ENCODE results near the gene TBATA.
"Not testable (repeated sequence)": the region's sequence is repeated elsewhere in the genome, so short reads cannot be mapped to it uniquely, and the experiment has no call there.

TBATA gene

DNA sequence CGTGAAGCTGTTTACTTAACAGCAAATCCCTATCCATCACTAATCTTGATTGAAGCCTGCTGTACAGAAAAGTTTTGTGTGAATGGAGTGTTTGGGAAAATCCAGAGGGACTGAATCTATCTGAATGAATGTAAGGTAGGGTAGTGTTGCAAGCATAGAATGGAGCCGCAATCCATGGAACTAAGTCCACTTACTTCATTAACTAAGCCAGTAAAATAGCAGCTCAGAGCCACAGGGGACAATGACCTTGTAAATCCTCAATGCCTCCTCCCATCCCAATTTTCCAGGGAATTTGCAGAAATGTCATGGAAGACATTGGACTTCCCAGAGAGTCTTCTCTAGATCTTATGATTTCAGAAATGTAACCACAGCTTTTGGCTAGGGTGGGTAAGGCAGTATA lies 15.2 kb downstream of the TBATA start:
- POLR2A ChIA-PET: no interaction called here
- no peaks in the 10 kb centered on the region for H3K9me3 ChIP-seq (ENCODE audit: control insufficient read depth, insufficient read depth, low read depth, low read length)
- no peak overlapping the region for H3K4me3 ChIP-seq (ENCODE audit: low read depth, low read length)
- H3K27ac ChIP-seq (ENCODE audit: extremely low read depth, low read depth, low read length): no peak overlapping the region
- no peaks in the 10 kb centered on the region for H3K4me1 ChIP-seq (ENCODE audit: control insufficient read depth, insufficient read depth, low read length)
- TF ChIP-seq ZNF561 (tag by site-specific recombination; IDR thresholded peaks at IDR 0.05; ENCODE audit: borderline replicate concordance): no peak
- no peak for TF ChIP-seq ZNF707 (tag by site-specific recombination; IDR thresholded peaks at IDR 0.05)
- no peak for TF ChIP-seq GLIS2 (tag by site-specific recombination; IDR thresholded peaks at IDR 0.05)
- no peak for TF ChIP-seq TRIM28 (IDR thresholded peaks at IDR 0.05; ENCODE audit: borderline replicate concordance, low read length)
- TF ChIP-seq SP2 (tag by site-specific recombination; IDR thresholded peaks at IDR 0.05): no peak
- TF ChIP-seq, protein P1, sequence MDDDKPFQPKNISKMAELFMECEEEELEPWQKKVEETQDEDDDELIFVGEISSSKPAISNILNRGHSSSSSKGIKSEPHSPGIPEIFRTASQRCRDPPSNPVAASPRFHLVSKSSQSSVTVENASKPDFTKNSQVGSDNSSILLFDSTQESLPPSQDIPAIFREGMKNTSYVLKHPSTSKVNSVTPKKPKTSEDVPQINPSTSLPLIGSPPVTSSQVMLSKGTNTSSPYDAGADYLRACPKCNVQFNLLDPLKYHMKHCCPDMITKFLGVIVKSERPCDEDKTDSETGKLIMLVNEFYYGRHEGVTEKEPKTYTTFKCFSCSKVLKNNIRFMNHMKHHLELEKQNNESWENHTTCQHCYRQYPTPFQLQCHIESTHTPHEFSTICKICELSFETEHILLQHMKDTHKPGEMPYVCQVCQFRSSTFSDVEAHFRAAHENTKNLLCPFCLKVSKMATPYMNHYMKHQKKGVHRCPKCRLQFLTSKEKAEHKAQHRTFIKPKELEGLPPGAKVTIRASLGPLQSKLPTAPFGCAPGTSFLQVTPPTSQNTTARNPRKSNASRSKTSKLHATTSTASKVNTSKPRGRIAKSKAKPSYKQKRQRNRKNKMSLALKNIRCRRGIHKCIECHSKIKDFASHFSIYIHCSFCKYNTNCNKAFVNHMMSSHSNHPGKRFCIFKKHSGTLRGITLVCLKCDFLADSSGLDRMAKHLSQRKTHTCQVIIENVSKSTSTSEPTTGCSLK (tag by site-specific recombination; IDR thresholded peaks at IDR 0.05): no peak
- TF ChIP-seq ZEB2 (tag by site-specific recombination; IDR thresholded peaks at IDR 0.05): no peak
- TF ChIP-seq SCRT1 (tag by site-specific recombination; IDR thresholded peaks at IDR 0.05; ENCODE audit: borderline replicate concordance): no peak
- TF ChIP-seq ZNF677 (tag by site-specific recombination; IDR thresholded peaks at IDR 0.05): no peak
- TF ChIP-seq ZNF791 (tag by site-specific recombination; IDR thresholded peaks at IDR 0.05): no peak
- TF ChIP-seq ZNF549 (tag by site-specific recombination; IDR thresholded peaks at IDR 0.05): no peak
- H3K36me3 ChIP-seq (ENCODE audit: control insufficient read depth in 2 of 2, insufficient read depth in 1 of 2, low read length in 2 of 2): no peaks in the 10 kb centered on the region
- CTCF ChIA-PET: interaction anchor here (0.7 to 1.1 kb wide), 2 partner anchors 11 to 220 kb away, joined by 3 to 4 read pairs; no protein-coding TSS in a partner anchor

DNA sequence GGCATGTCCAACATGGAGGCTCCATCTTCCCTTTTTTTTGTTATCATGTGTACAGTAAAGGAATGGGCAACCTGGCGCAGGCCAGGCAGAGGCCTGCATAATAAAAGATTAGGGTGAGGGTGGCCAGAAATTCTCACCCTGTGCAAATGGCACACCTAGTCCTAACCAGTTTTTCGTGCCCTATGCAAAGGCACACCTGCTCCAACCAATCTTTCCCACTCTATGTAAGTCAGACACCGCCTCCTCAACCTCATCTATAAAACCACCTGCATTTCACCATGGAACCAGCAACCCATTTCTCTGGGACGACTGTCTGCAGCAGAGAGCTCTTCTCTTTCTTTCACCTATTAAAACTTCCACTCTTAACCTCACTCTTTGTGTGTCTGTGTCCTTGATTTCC lies 16.1 kb downstream of the TBATA start:
- CTCF ChIA-PET: interaction anchor here (0.7 to 1.0 kb wide), 2 partner anchors 10 to 226 kb away, joined by 3 read pairs; no protein-coding TSS in a partner anchor
- TF ChIP-seq ZNF48 (tag by site-specific recombination; IDR thresholded peaks at IDR 0.05): no peak
- TF ChIP-seq, protein P2, sequence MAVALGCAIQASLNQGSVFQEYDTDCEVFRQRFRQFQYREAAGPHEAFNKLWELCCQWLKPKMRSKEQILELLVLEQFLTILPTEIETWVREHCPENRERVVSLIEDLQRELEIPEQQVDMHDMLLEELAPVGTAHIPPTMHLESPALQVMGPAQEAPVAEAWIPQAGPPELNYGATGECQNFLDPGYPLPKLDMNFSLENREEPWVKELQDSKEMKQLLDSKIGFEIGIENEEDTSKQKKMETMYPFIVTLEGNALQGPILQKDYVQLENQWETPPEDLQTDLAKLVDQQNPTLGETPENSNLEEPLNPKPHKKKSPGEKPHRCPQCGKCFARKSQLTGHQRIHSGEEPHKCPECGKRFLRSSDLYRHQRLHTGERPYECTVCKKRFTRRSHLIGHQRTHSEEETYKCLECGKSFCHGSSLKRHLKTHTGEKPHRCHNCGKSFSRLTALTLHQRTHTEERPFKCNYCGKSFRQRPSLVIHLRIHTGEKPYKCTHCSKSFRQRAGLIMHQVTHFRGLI (tag by site-specific recombination; IDR thresholded peaks at IDR 0.05): no peak
- no peak for TF ChIP-seq KLF9 (tag by site-specific recombination; IDR thresholded peaks at IDR 0.05; ENCODE audit: low read depth)
- TF ChIP-seq HOXA7 (CRISPR knock-in tag; IDR thresholded peaks at IDR 0.05; ENCODE audit: borderline replicate concordance): no peak
- POLR2A ChIA-PET: no interaction called here

DNA sequence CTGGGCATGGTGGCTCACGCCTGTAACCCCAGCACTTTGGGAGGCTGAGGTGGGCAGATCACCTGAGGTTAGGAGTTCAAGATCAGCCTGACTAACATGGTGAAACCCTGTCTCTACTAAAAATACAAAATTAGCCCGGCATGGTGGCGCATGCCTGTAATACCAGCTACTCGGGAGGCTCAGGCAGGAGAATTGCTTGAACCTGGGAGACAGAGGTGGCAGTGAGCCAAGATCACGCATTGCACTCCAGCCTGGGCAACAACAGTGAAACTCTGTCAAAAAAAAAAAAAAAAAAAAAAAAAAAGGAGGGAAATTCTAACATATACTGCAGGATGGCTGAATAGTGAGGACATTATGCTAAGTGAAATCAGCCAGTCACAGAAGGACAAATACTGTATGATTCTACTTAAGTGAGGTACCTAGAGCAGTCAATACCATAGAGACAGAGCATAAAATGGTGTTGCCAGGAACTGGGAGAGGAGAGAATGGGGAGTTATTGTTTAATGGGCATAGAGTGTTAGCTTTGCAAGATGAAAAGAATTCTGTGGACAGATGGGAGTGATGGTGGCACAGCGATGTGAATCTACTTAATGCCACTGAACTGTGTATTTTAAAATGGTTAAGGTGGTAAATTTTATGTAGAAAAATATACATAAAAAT lies 17.0 kb downstream of the TBATA start:
- H3K36me3 ChIP-seq (ENCODE audit: control insufficient read depth in 2 of 2, insufficient read depth in 1 of 2, low read length in 2 of 2); H3K9me3 ChIP-seq (ENCODE audit: control insufficient read depth, insufficient read depth, low read depth, low read length); H3K4me1 ChIP-seq (ENCODE audit: control insufficient read depth, insufficient read depth, low read length); POLR2A ChIA-PET; H3K27ac ChIP-seq (ENCODE audit: extremely low read depth, low read depth, low read length); H3K4me3 ChIP-seq (ENCODE audit: low read depth, low read length): not testable (repeated sequence)
- CTCF ChIA-PET: interaction anchor here (0.6 to 1.0 kb wide), 4 partner anchors 9 to 225 kb away, joined by 3 read pairs; no protein-coding TSS in a partner anchor

More for the DNA sequence above, 16.1 kb downstream of the TBATA start:
- no peaks in the 10 kb centered on the region for H3K4me1 ChIP-seq (ENCODE audit: control insufficient read depth, insufficient read depth, low read length)
- H3K9me3 ChIP-seq (ENCODE audit: control insufficient read depth, insufficient read depth, low read depth, low read length): no peaks in the 10 kb centered on the region
- H3K4me3 ChIP-seq (ENCODE audit: low read depth, low read length): no peak overlapping the region
- no peaks in the 10 kb centered on the region for H3K36me3 ChIP-seq (ENCODE audit: control insufficient read depth in 2 of 2, insufficient read depth in 1 of 2, low read length in 2 of 2)
- no peak overlapping the region for H3K27ac ChIP-seq (ENCODE audit: extremely low read depth, low read depth, low read length)
